Panc1 (cell line): Measurements from ENCODE around the gene MUCL3. TPM values are rescaled to one million over a fixed set of nuclear protein-coding genes. Genes with fewer than 3 reads are reported as not detected.

Experiments used
- ATAC-seq: fragments of 200-7000 bp; cut with Tn5 transposase; 2 replicates; pipeline ENCODE4 v1.9.1; 2020; ENCODE audit warnings: mild to moderate bottlenecking, moderate library complexity
- BruUV-seq: library from RNA; stranded (reverse); fragments of 400-500 nt; replicated peaks from 2 replicates; lab custom pipeline; 2021; lab: Mats Ljungman, UMichigan
- CTCF ChIA-PET: fragments of 300-600 bp; sonication (Branson Sonifier 250); formaldehyde crosslinking; loops from one replicate; lab custom pipeline; 2022; ENCODE audit warnings: antibody characterized with exemption; lab: Charles Lee
- POLR2A ChIA-PET: fragments of 300-600 bp; sonication (Branson Sonifier 250); formaldehyde crosslinking; loops from one replicate; lab custom pipeline; 2022; ENCODE audit warnings: antibody characterized with exemption; lab: Charles Lee
- DNase-seq: peaks from one replicate; pipeline ENCODE4 v3.0.0-alpha.2; 2010; ENCODE audit warnings: low read depth, low spot score
- H3K27ac ChIP-seq: 2 replicates; pipeline ENCODE4 v1.5.1; 2011; ENCODE audit warnings: mild to moderate bottlenecking, low read length, inconsistent platforms
- H3K27me3 ChIP-seq: fragments of 200-500 bp; sonication (Bioruptor generic); 2 replicates; pipeline ENCODE4 v1.6.0; 2014; ENCODE audit warnings: low read length, inconsistent platforms; ENCODE audit not compliant: control insufficient read depth, insufficient read depth
- H3K36me3 ChIP-seq: fragments of 200-500 bp; sonication (Bioruptor generic); 2 replicates; pipeline ENCODE4 v1.5.1; 2014; ENCODE audit warnings: inconsistent platforms, mild to moderate bottlenecking, low read length, moderate library complexity; ENCODE audit not compliant: control insufficient read depth, insufficient read depth
- H3K4me1 ChIP-seq: 2 replicates; pipeline ENCODE4 v1.5.1; 2011; ENCODE audit warnings: inconsistent platforms, mild to moderate bottlenecking, low read length, moderate library complexity; ENCODE audit not compliant: control insufficient read depth, insufficient read depth
- H3K4me3 ChIP-seq, 2 experiments: 2 replicates each; pipeline ENCODE4 v1.5.1; 2011 to 2012; ENCODE audit warnings: low read depth in 2 of 2, low read length in 2 of 2, mild to moderate bottlenecking in 2 of 2, inconsistent platforms in 1 of 2, moderate library complexity in 1 of 2
- H3K9me3 ChIP-seq: fragments of 200-500 bp; sonication (Bioruptor generic); 2 replicates; pipeline ENCODE4 v1.5.1; 2014; ENCODE audit warnings: low read depth, mild to moderate bottlenecking, inconsistent platforms, low read length, moderate library complexity; ENCODE audit not compliant: control insufficient read depth, insufficient read depth
- CTCF ChIP-seq: fragments of 450-650 bp; IDR thresholded peaks from 2 replicates; pipeline ENCODE4 v1.5.1; 2017; ENCODE audit warnings: mild to moderate bottlenecking
- POLR2AphosphoS5 ChIP-seq: IDR thresholded peaks from 2 replicates; pipeline ENCODE4 v1.6.1; 2012; ENCODE audit warnings: mild to moderate bottlenecking, low read depth, low read length, moderate library complexity
- SIN3A ChIP-seq: IDR thresholded peaks from 2 replicates; pipeline ENCODE4 v1.6.1; 2012; ENCODE audit warnings: low read depth, mild to moderate bottlenecking, low read length, moderate library complexity, borderline replicate concordance; ENCODE audit not compliant: insufficient read depth
- TCF7L2 ChIP-seq: IDR thresholded peaks from 2 replicates; pipeline ENCODE4 v1.6.1; 2011; ENCODE audit warnings: mild to moderate bottlenecking, low read depth, low read length, inconsistent platforms
- in situ Hi-C: cut with HindIII; loops from 2 replicates; pipeline ENCODE4 v1.10.0; 2016; ENCODE audit warnings: low sequenced_read_pairs, low pct_unique_long_range_greater_than_20kb
- intact Hi-C: fragments of 100-400 bp; cut with micrococcal nuclease; formaldehyde crosslinking; loops from one replicate; pipeline ENCODE4 v1.10.0; 2022; ENCODE audit not compliant: unreplicated experiment
- total RNA-seq: library from RNA; stranded (reverse); gene quantifications from one replicate; pipeline ENCODE4 v1.2.1, GENCODE V29; 2021; ENCODE audit not compliant: unreplicated experiment
- TF ChIP-seq, protein P1 (sequence below), 2 experiments: IDR thresholded peaks; 2 replicates each; pipeline ENCODE4 v1.6.1; 2011 to 2012; ENCODE audit warnings: low read depth in 2 of 2, control low read depth in 1 of 2, low read length in 1 of 2, mild to moderate bottlenecking in 1 of 2, moderate library complexity in 1 of 2; ENCODE audit not compliant: insufficient read depth in 1 of 2

Gene MUCL3
- total RNA-seq, 1 experiment from 2014 or later: not detected

DNA sequence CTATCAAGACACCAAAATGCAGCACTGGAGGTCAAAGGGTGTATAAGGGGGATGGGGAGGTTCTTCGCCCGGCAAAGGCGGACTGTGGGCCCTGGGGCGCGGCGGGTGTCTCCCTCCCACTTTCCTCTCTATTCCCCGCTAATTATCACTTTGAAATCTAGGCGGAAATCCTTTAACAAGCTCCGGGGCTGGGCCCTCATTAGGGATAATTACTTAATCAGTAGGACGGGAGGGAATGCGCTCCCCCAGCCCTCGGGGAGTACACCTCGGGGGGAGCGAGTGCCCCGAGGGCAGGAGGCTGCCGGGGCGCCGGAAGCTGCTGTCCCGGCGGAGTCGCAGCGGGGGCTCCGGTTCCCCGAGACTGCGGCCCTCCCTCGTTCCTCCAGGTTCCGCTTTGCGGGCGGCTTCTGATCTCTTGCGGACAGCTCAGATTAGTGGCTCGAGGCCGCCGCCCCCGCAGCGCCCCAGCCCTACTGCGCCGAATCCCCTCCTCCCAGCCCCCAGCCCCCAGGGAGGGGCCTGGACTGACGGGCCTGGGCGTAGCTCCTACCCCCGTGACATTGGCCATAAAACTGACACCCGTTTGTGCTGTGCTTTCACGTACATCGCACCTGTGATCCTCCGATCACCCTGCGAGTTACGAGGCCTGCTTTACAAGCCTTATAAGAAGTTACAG is 14.7 kb downstream of the MUCL3 start:
- CTCF ChIA-PET: no interaction called here
- in situ Hi-C loops: loop anchor here (5.0 kb wide), 1 partner anchor 87 kb away; no protein-coding TSS in a partner anchor
- POLR2A ChIA-PET: no interaction called here
- DNase-seq (no peak), ATAC-seq (peak; percentile 84)
- no TSS peak for BruUV-seq
- Histone ChIP-seq H3K36me3 (no peaks in the 10 kb centered on the region), H3K27ac (no peak overlapping the region; the same call in 1 of the 2 replicates), H3K9me3 (no peaks in the 10 kb centered on the region), H3K4me3 (peak overlapping the region; percentile 42 to 57), H3K4me1 (peaks cover 8% of the 10 kb centered on the region; the same call in 1 of the 2 replicates), H3K27me3 (peaks cover 22% of the 10 kb centered on the region)
- TF ChIP-seq TCF7L2 (peak; percentile 59; the same call in 1 of the 2 replicates), POLR2AphosphoS5 (no peak), SIN3A (no peak), CTCF (no peak)
- TF ChIP-seq, protein P1, sequence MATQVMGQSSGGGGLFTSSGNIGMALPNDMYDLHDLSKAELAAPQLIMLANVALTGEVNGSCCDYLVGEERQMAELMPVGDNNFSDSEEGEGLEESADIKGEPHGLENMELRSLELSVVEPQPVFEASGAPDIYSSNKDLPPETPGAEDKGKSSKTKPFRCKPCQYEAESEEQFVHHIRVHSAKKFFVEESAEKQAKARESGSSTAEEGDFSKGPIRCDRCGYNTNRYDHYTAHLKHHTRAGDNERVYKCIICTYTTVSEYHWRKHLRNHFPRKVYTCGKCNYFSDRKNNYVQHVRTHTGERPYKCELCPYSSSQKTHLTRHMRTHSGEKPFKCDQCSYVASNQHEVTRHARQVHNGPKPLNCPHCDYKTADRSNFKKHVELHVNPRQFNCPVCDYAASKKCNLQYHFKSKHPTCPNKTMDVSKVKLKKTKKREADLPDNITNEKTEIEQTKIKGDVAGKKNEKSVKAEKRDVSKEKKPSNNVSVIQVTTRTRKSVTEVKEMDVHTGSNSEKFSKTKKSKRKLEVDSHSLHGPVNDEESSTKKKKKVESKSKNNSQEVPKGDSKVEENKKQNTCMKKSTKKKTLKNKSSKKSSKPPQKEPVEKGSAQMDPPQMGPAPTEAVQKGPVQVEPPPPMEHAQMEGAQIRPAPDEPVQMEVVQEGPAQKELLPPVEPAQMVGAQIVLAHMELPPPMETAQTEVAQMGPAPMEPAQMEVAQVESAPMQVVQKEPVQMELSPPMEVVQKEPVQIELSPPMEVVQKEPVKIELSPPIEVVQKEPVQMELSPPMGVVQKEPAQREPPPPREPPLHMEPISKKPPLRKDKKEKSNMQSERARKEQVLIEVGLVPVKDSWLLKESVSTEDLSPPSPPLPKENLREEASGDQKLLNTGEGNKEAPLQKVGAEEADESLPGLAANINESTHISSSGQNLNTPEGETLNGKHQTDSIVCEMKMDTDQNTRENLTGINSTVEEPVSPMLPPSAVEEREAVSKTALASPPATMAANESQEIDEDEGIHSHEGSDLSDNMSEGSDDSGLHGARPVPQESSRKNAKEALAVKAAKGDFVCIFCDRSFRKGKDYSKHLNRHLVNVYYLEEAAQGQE (IDR thresholded peaks at IDR 0.05; ENCODE audit: insufficient read depth in 1 of 2, low read depth in 2 of 2, low read length in 1 of 2): no peak
- intact Hi-C loops: no loop called here

DNA sequence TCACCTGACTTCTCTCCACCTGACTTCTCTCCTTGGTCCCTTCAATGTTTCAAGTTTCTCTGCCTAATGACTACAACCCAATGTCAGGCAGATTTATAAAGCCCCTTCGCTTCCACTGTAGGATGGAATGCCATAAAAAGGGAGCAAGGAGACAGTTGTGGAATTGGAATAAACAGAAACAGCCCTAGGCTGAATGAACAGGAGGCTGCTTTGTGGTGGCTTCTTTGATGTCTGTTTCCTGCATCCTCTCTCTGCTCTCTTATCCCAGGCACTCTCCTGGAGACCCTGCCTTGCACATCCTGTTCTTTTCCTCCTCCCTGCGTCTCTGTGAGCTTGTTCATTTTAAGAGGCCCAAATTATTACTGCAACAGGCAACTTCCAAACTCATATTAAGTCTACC is 16.9 kb downstream of the MUCL3 start:
- intact Hi-C loops: no loop called here
- DNase-seq (no peak), ATAC-seq (no peak)
- H3K4me1 ChIP-seq: peaks cover 8% of the 10 kb centered on the region; the same call in 1 of the 2 replicates
- ChIA-PET CTCF (no interaction called here), POLR2A (no interaction called here)
- in situ Hi-C loops: loop anchor here (5.0 kb wide), 1 partner anchor 85 kb away; no protein-coding TSS in a partner anchor
- H3K27me3 ChIP-seq: peaks cover 18% of the 10 kb centered on the region
- BruUV-seq: no TSS peak
- TF ChIP-seq SIN3A (no peak), POLR2AphosphoS5 (no peak), TCF7L2 (no peak), CTCF (no peak)
- TF ChIP-seq, protein P1 (IDR thresholded peaks at IDR 0.05; ENCODE audit: insufficient read depth in 1 of 2, low read depth in 2 of 2, low read length in 1 of 2): no peak
- no peaks in the 10 kb centered on the region for H3K9me3 ChIP-seq
- H3K36me3 ChIP-seq: no peaks in the 10 kb centered on the region
- H3K27ac ChIP-seq: no peak overlapping the region
- no peak overlapping the region for H3K4me3 ChIP-seq
